K562 (cell line): ENCODE measurements around the gene C5orf52. TPM values are rescaled to one million over a fixed set of nuclear protein-coding genes. Genes with fewer than 3 reads are reported as not detected.

Source experiments
- ATAC-seq: fragments of 200-7000 bp; cut with Tn5 transposase; 3 replicates; pipeline ENCODE4 v1.9.1; 2020; ENCODE audit warnings: moderate library complexity
- BruUV-seq: library from RNA; stranded (reverse); fragments of 400-500 nt; replicated peaks from 2 replicates; lab custom pipeline; 2021; lab: Mats Ljungman, UMichigan
- CTCF ChIA-PET: fragments of 300-600 bp; formaldehyde crosslinking; extraction: SDS; loops from one replicate; lab custom pipeline; 2021; ENCODE audit warnings: low intra/inter-chr PET ratio; lab: Yijun Ruan, JAX
- POLR2A ChIA-PET: fragments of 300-600, 350-650 bp; sonication (Branson Sonifier 250); formaldehyde crosslinking; extraction: SDS; loops from one replicate; lab custom pipeline; 2021; ENCODE audit warnings: antibody characterized with exemption, inconsistent platforms; lab: Yijun Ruan, JAX
- DNase-seq, 4 experiments: peaks; one replicate each; pipeline versions ENCODE4 v3.0.0 to v3.0.0-alpha.2; 2011 to 2018; ENCODE audit warnings: low spot score in 3 of 4, mixed read lengths in 3 of 4; ENCODE audit errors: extremely low read depth in 1 of 4
- FAIRE-seq: peaks from 2 replicates; lab custom pipeline; 2011; peaks lifted over from hg19 to GRCh38; lab: Jason Lieb, UNC
- H2AFZ ChIP-seq: 2 replicates; pipeline ENCODE4 v1.6.0; 2011; ENCODE audit warnings: low read depth, low read length, control low read depth, inconsistent platforms
- H3K27ac ChIP-seq: fragments of 200-600 bp; 3 replicates; pipeline ENCODE4 v1.8.0; 2011; ENCODE audit warnings: low read depth, mild to moderate bottlenecking, control low read depth, inconsistent platforms, low read length, moderate library complexity, mixed read lengths; ENCODE audit errors: extremely low read depth
- H3K27me3 ChIP-seq, 2 experiments: fragments of 300-600 bp in 1 of 2; 2 replicates in 1 of 2; 3 replicates in 1 of 2; pipeline versions ENCODE4 v1.6.0 to v1.8.0; 2011; ENCODE audit warnings: inconsistent platforms in 2 of 2, low read length in 2 of 2, mild to moderate bottlenecking in 1 of 2, mixed read lengths in 1 of 2, moderate library complexity in 1 of 2; ENCODE audit not compliant: control insufficient read depth in 2 of 2, insufficient read depth in 2 of 2
- H3K36me3 ChIP-seq: fragments of 300-600 bp; 3 replicates; pipeline ENCODE4 v1.8.0; 2011; ENCODE audit warnings: mild to moderate bottlenecking, low read length, inconsistent platforms; ENCODE audit not compliant: control insufficient read depth, insufficient read depth
- H3K4me1 ChIP-seq, 2 experiments: fragments of 200-600 bp in 1 of 2; replicated peaks in 1 of 2; 2 replicates in 1 of 2; 3 replicates in 1 of 2; pipeline versions ENCODE4 v1.5.1 to v1.8.0; 2011; ENCODE audit warnings: inconsistent platforms in 2 of 2, low read length in 2 of 2, mild to moderate bottlenecking in 1 of 2, mixed read lengths in 1 of 2, moderate library complexity in 1 of 2; ENCODE audit not compliant: control insufficient read depth in 2 of 2, insufficient read depth in 2 of 2
- H3K4me2 ChIP-seq: 2 replicates; pipeline ENCODE4 v1.6.1; 2011; ENCODE audit warnings: low read length, control low read depth, inconsistent platforms, mixed read lengths; ENCODE audit not compliant: insufficient read depth
- H3K4me3 ChIP-seq: fragments of 200-600 bp; sonication (generic), shearing (Covaris generic); 2 replicates; pipeline ENCODE4 v1.5.1; 2016; ENCODE audit warnings: control low read depth, inconsistent platforms
- H3K79me2 ChIP-seq: fragments of 200-600 bp; 3 replicates; pipeline ENCODE4 v1.8.0; 2011; ENCODE audit warnings: low read length, inconsistent platforms; ENCODE audit not compliant: control insufficient read depth, insufficient read depth
- H3K9ac ChIP-seq, 2 experiments: 2 replicates each; pipeline versions ENCODE4 v1.6.0 to v1.6.1; 2011; ENCODE audit warnings: low read depth in 2 of 2, low read length in 2 of 2, control low read depth in 1 of 2, inconsistent platforms in 1 of 2, mild to moderate bottlenecking in 1 of 2, mixed read lengths in 1 of 2; ENCODE audit not compliant: insufficient read depth in 1 of 2
- H3K9me1 ChIP-seq: one replicate; pipeline ENCODE4 v1.6.0; 2011; ENCODE audit warnings: inconsistent platforms, mild to moderate bottlenecking, low read length, moderate library complexity; ENCODE audit not compliant: control insufficient read depth, insufficient read depth
- H3K9me3 ChIP-seq: replicated peaks from 2 replicates; pipeline ENCODE4 v1.5.1; 2011; ENCODE audit warnings: low read depth, low read length, inconsistent platforms; ENCODE audit not compliant: control insufficient read depth, insufficient read depth
- H4K20me1 ChIP-seq: replicated peaks from 2 replicates; pipeline ENCODE4 v1.6.1; 2011; ENCODE audit warnings: low read length, inconsistent platforms, mixed read lengths; ENCODE audit not compliant: control insufficient read depth, insufficient read depth
- CCNT2 ChIP-seq: IDR thresholded peaks from 2 replicates; pipeline ENCODE4 v1.6.1; 2011; ENCODE audit warnings: borderline replicate concordance, low read depth, mild to moderate bottlenecking, moderate library complexity, mixed read lengths, low read length; ENCODE audit not compliant: insufficient read length; ENCODE audit errors: extremely low read depth
- E2F3 ChIP-seq: fragments of 250-450 bp; sonication (Bioruptor Pico); IDR thresholded peaks from 2 replicates; pipeline ENCODE4 v1.4.0; 2020; ENCODE audit warnings: mild to moderate bottlenecking
- E2F6 ChIP-seq, 2 experiments: IDR thresholded peaks; 2 replicates each; pipeline ENCODE4 v1.6.1; 2011; ENCODE audit warnings: borderline replicate concordance in 1 of 2, control low read depth in 1 of 2, low read depth in 1 of 2, low read length in 1 of 2, mild to moderate bottlenecking in 1 of 2, mixed read lengths in 1 of 2, moderate library complexity in 1 of 2; ENCODE audit not compliant: insufficient read depth in 1 of 2, insufficient read length in 1 of 2, poor library complexity in 1 of 2, severe bottlenecking in 1 of 2; ENCODE audit errors: extremely low read depth in 1 of 2
- OTX1 ChIP-seq: fragments of 450-650 bp; formaldehyde crosslinking; IDR thresholded peaks from 2 replicates; pipeline ENCODE4 v1.4.0; 2022; ENCODE audit warnings: mild to moderate bottlenecking
- RBBP5 ChIP-seq: fragments of 200-600 bp; sonication (generic); IDR thresholded peaks from 2 replicates; pipeline ENCODE4 v1.6.1; 2012; ENCODE audit warnings: borderline replicate concordance, mild to moderate bottlenecking, low read length, control low read depth, inconsistent platforms; ENCODE audit not compliant: insufficient read depth, poor library complexity, severe bottlenecking
- STAT5A ChIP-seq: IDR thresholded peaks from 2 replicates; pipeline ENCODE4 v1.6.1; 2012; ENCODE audit warnings: low read length, inconsistent platforms, borderline replicate concordance
- TRIM28 ChIP-seq: fragments of 450-650 bp; IDR thresholded peaks from 2 replicates; pipeline ENCODE4 v1.6.1; 2017
- WGBS: fragments of 100-300 bp; shearing (Covaris generic); methylation state at CpG from one replicate; pipeline ENCODE4 v1.1.6; 2016; ENCODE audit warnings: low coverage, mixed read lengths; ENCODE audit not compliant: insufficient coverage; ENCODE audit errors: missing lambda C conversion rate; 5-methylcytosine and 5-hydroxymethylcytosine counted together
- in situ Hi-C: fragments of 300-500 bp; cut with MboI; formaldehyde crosslinking; loops from 4 replicates; pipeline ENCODE4 v1.15.0; 2018; ENCODE audit warnings: inconsistent platforms, mixed read lengths
- intact Hi-C: fragments of 100-400 bp; cut with micrococcal nuclease; formaldehyde crosslinking; loops from 2 replicates; pipeline ENCODE4 v1.14.2; 2022
- polyA plus RNA-seq, 8 experiments: library from polyadenylated mRNA; depleted of rRNA in 4 of 8; stranded (reverse) in 5 of 8; unstranded in 3 of 8; fragments of >200 nt; fragmentation: Nextera tagmentation in 2 of 8; fragmentation: Illumina TruSeq in 1 of 8; extraction: Ambion mirVana in 2 of 8; extraction: Trizol in 1 of 8; gene quantifications; 2 replicates each; pipeline versions ENCODE4 v1.2.1 to v1.2.3, GENCODE V29; 2011 to 2014; ENCODE audit warnings: inconsistent platforms in 1 of 8, missing spikeins in 1 of 8
- total RNA-seq, 7 experiments: library from RNA; depleted of rRNA in 6 of 7; stranded (reverse); fragments of >200 nt in 6 of 7; fragmentation: Illumina TruSeq in 2 of 7; extraction: Trizol in 2 of 7; gene quantifications; 2 replicates each; pipeline versions ENCODE4 v1.2.1 to v1.2.3, GENCODE V29; 2011 to 2021; ENCODE audit warnings: low replicate concordance in 1 of 7

C5orf52 gene
- total and polyA plus RNA-seq, 9 of the 15 experiments (the other 6 are each of a cell fraction or from before 2014, with no cell fraction given), result not detected

- DNase-seq, result no peak
- in situ Hi-C loops, result no loop called here
- ATAC-seq, result no peak; the same call in 2 of the 3 replicates
- FAIRE-seq, result no peak
- H3K9me3 ChIP-seq, result no peaks in the 10 kb centered on the region
- intact Hi-C loops, result no loop called here
- WGBS, result 77% methylated on average over 23 of the region's 52 CpGs
- no peak overlapping the region for H3K27ac ChIP-seq
- no peaks in the 10 kb centered on the region for H3K36me3 ChIP-seq
- TF ChIP-seq RBBP5 (no peak), E2F3 (CRISPR knock-in tag) (no peak)
- no peaks in the 10 kb centered on the region for H3K79me2 ChIP-seq
- H3K4me2 ChIP-seq, result no peak overlapping the region
- peaks cover 0 to 8% of the 10 kb centered on the region in 2 experiments; a peak in 2 of 5 replicates for H3K4me1 ChIP-seq
- H2AFZ ChIP-seq, result no peak overlapping the region
- no peak overlapping the region for H3K9ac ChIP-seq
- ChIA-PET POLR2A (interaction anchor here (0.6 kb wide), 2 partner anchors 17 to 84 kb away, joined by 3 read pairs; no protein-coding TSS in a partner anchor), CTCF (no interaction called here)
- no peaks in the 10 kb centered on the region for H3K27me3 ChIP-seq
- H3K9me1 ChIP-seq, result no peaks in the 10 kb centered on the region
- BruUV-seq, result no TSS peak
- no peak overlapping the region for H3K4me3 ChIP-seq
- no peaks in the 10 kb centered on the region for H4K20me1 ChIP-seq
Observed at GRCh38 chr5:157689942-157690689, 18.8 kb downstream of the C5orf52 start.

- Histone ChIP-seq H3K27me3 (no peaks in the 10 kb centered on the region), H3K4me2 (no peak overlapping the region), H3K36me3 (no peaks in the 10 kb centered on the region), H4K20me1 (no peaks in the 10 kb centered on the region), H3K4me3 (no peak overlapping the region), H2AFZ (no peak overlapping the region), H3K79me2 (no peaks in the 10 kb centered on the region), H3K4me1 (peaks cover 0 to 8% of the 10 kb centered on the region in 2 experiments; a peak in 2 of 5 replicates), H3K9me1 (no peaks in the 10 kb centered on the region), H3K9ac (no peak overlapping the region), H3K9me3 (no peaks in the 10 kb centered on the region), H3K27ac (no peak overlapping the region)
- in situ Hi-C loops (no loop called here), intact Hi-C loops (no loop called here)
- TF ChIP-seq STAT5A, result no peak
- no peak for TF ChIP-seq CCNT2
- peak in 1 of 2 experiments; percentile 27 for TF ChIP-seq E2F6 (IDR thresholded peaks at IDR 0.05; ENCODE audit: borderline replicate concordance in 1 of 2, extremely low read depth in 1 of 2, insufficient read depth in 1 of 2, insufficient read length in 1 of 2, low read depth in 1 of 2, low read length in 1 of 2, poor library complexity in 1 of 2, severe bottlenecking in 1 of 2)
- no peak for TF ChIP-seq OTX1
- TF ChIP-seq TRIM28, result no peak
- CTCF ChIA-PET, result no interaction called here
- DNase-seq (no peak), ATAC-seq (no peak), FAIRE-seq (no peak)
- POLR2A ChIA-PET, result interaction anchor here (0.6 kb wide), 2 partner anchors 17 to 85 kb away, joined by 3 read pairs; no protein-coding TSS in a partner anchor
- 60% methylated on average over 23 of the region's 53 CpGs for WGBS
- no TSS peak for BruUV-seq
Observed at GRCh38 chr5:157690690-157691433, 19.5 kb downstream of the C5orf52 start.
